Measurements from ENCODE around the gene ATL2. TPM values are rescaled to one million over a fixed set of nuclear protein-coding genes. Genes with fewer than 3 reads are reported as not detected.

ATL2 gene
- polyA plus RNA-seq, 3 donors, result 7.8 to 28.3 (median 10.8) TPM

DNA sequence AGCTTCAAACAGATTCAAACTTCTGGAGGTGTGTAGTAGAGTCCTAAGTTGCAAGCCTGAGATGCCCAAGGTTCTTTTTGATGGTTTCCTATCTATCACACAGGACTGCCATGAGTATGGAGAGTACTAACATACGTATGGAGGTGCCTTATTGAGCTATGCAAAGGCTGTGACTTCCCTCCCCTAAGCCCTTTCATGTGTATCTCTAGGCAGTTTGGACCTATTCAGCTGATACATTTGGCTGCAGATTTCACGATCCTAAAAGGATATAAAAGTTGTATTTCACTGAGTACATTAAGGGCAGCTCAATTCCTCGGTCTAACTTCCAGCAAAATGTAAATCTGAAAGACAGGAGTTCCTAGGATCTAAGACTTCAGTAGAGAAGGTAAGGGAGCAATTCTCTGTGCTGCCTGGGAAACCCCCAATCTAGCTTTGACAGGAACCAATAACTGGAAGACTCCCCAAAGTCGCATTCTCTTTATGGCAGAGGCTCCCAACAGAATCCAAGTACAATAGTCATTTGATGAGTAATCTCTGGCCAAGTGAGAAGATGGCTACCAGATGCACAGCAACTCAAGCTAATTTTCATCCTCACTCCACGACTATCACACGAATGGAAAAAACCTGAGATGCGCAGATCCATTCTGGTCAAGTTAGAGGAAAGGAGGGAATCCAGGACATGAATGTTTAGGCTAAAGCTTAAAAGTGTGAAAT, 83.8 kb downstream of the ATL2 start:
- Mint-ChIP-seq H3K36me3 (peaks cover 29 to 37% of the 10 kb centered on the region in 2 donors), H3K4me1 (no peaks in the 10 kb centered on the region), H3K9me3 (no peaks in the 10 kb centered on the region), H3K27me3 (ENCODE audit: low read depth in 3 of 3) (peaks cover 3 to 5% (median 5%) of the 10 kb centered on the region in 3 donors), H3K4me3 (no peak overlapping the region), H3K27ac (no peak overlapping the region)
- no peaks in the 10 kb centered on the region for H3K4me1 ChIP-seq (ENCODE audit: control insufficient read depth in 1 of 2, insufficient read depth in 2 of 2, low read length in 2 of 2)
- peaks cover 31 to 33% of the 10 kb centered on the region in 2 donors for H3K36me3 ChIP-seq (replicated peaks in 1 of 2; ENCODE audit: control insufficient read depth in 1 of 2, insufficient read depth in 2 of 2, low read length in 2 of 2)
- H2AFZ ChIP-seq (ENCODE audit: insufficient read depth, low read depth, low read length, poor library complexity, severe bottlenecking), result no peak overlapping the region
- no peaks in the 10 kb centered on the region for H3K79me2 ChIP-seq (ENCODE audit: insufficient read depth, low read length)
- DNase-seq, result no peak
- WGBS (ENCODE audit: insufficient coverage), result 90% methylated on average over 2 of the region's 7 CpGs
- no peaks in the 10 kb centered on the region for H3K9me3 ChIP-seq (replicated peaks in 1 of 2; ENCODE audit: control insufficient read depth in 1 of 2, insufficient read depth in 1 of 2, low read length in 2 of 2)
- H3K27ac ChIP-seq (ENCODE audit: low read depth in 1 of 2, low read length in 2 of 2), result no peak overlapping the region
- TF ChIP-seq, protein P1, sequence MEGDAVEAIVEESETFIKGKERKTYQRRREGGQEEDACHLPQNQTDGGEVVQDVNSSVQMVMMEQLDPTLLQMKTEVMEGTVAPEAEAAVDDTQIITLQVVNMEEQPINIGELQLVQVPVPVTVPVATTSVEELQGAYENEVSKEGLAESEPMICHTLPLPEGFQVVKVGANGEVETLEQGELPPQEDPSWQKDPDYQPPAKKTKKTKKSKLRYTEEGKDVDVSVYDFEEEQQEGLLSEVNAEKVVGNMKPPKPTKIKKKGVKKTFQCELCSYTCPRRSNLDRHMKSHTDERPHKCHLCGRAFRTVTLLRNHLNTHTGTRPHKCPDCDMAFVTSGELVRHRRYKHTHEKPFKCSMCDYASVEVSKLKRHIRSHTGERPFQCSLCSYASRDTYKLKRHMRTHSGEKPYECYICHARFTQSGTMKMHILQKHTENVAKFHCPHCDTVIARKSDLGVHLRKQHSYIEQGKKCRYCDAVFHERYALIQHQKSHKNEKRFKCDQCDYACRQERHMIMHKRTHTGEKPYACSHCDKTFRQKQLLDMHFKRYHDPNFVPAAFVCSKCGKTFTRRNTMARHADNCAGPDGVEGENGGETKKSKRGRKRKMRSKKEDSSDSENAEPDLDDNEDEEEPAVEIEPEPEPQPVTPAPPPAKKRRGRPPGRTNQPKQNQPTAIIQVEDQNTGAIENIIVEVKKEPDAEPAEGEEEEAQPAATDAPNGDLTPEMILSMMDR (IDR thresholded peaks at IDR 0.05), result no peak
- H4K20me1 ChIP-seq (ENCODE audit: insufficient read depth, low read length), result no peaks in the 10 kb centered on the region
- intact Hi-C loops (cut with micrococcal nuclease), result no loop called here
- no peak overlapping the region for H3K4me2 ChIP-seq (replicated peaks; ENCODE audit: extremely low read depth, low read length, poor library complexity, severe bottlenecking)
- H3K4me3 ChIP-seq (replicated peaks in 1 of 3; ENCODE audit: low read depth in 2 of 3, low read length in 3 of 3), result no peak overlapping the region
- no peak overlapping the region for H3K9ac ChIP-seq (ENCODE audit: insufficient read depth, low read length, poor library complexity, severe bottlenecking)
- H3K27me3 ChIP-seq (ENCODE audit: control insufficient read depth in 2 of 2, insufficient read depth in 2 of 2, low read length in 2 of 2), result peaks cover 0 to 3% of the 10 kb centered on the region in 2 donors

DNA sequence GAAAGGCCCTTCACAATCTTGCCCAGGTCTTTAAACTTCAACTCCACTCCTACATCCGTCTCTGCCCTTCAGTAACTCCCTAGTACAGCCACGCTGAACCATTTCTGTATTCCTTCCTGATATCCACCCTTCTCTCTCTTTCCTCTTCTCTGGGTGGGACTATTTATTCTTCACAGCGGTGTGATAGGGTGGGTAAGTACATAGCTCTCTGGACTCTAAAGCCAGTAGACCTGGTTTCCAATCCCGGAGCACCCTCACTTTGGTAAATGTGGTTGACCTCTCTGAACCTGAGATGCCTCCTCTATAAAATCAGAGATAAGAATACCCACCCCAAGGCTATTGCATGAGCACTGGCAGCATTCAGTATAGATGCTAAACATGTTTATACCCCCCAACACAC, 86.7 kb downstream of the ATL2 start:
- H3K9me3 ChIP-seq (replicated peaks in 1 of 2; ENCODE audit: control insufficient read depth in 1 of 2, insufficient read depth in 1 of 2, low read length in 2 of 2), result no peaks in the 10 kb centered on the region
- H3K27me3 ChIP-seq (ENCODE audit: control insufficient read depth in 2 of 2, insufficient read depth in 2 of 2, low read length in 2 of 2), result peaks cover 2 to 3% of the 10 kb centered on the region in 2 donors
- Mint-ChIP-seq H3K27ac (no peak overlapping the region), H3K36me3 (peaks cover 2 to 7% of the 10 kb centered on the region in 2 donors), H3K27me3 (ENCODE audit: low read depth in 3 of 3) (peaks cover 5 to 8% (median 8%) of the 10 kb centered on the region in 3 donors), H3K9me3 (peaks cover 0 to 3% (median 0%) of the 10 kb centered on the region in 7 donors), H3K4me1 (no peaks in the 10 kb centered on the region), H3K4me3 (no peak overlapping the region)
- TF ChIP-seq, protein P1 (IDR thresholded peaks at IDR 0.05), result no peak
- WGBS (ENCODE audit: insufficient coverage), result no CpG with 5 or more reads among the region's 4 CpGs
- no peaks in the 10 kb centered on the region for H4K20me1 ChIP-seq (ENCODE audit: insufficient read depth, low read length)
- H2AFZ ChIP-seq (ENCODE audit: insufficient read depth, low read depth, low read length, poor library complexity, severe bottlenecking), result no peak overlapping the region
- no peak overlapping the region for H3K27ac ChIP-seq (ENCODE audit: low read depth in 1 of 2, low read length in 2 of 2)
- intact Hi-C loops (cut with micrococcal nuclease), result no loop called here
- H3K4me2 ChIP-seq (replicated peaks; ENCODE audit: extremely low read depth, low read length, poor library complexity, severe bottlenecking), result no peak overlapping the region
- H3K4me1 ChIP-seq (ENCODE audit: control insufficient read depth in 1 of 2, insufficient read depth in 2 of 2, low read length in 2 of 2), result no peaks in the 10 kb centered on the region
- peaks cover 2 to 3% of the 10 kb centered on the region in 2 donors for H3K36me3 ChIP-seq (replicated peaks in 1 of 2; ENCODE audit: control insufficient read depth in 1 of 2, insufficient read depth in 2 of 2, low read length in 2 of 2)
- no peak for DNase-seq
- H3K9ac ChIP-seq (ENCODE audit: insufficient read depth, low read length, poor library complexity, severe bottlenecking), result no peak overlapping the region
- H3K4me3 ChIP-seq (replicated peaks in 1 of 3; ENCODE audit: low read depth in 2 of 3, low read length in 3 of 3), result no peak overlapping the region
- H3K79me2 ChIP-seq (ENCODE audit: insufficient read depth, low read length), result no peaks in the 10 kb centered on the region
